ENCODE results near the gene KIF6.

DNA sequence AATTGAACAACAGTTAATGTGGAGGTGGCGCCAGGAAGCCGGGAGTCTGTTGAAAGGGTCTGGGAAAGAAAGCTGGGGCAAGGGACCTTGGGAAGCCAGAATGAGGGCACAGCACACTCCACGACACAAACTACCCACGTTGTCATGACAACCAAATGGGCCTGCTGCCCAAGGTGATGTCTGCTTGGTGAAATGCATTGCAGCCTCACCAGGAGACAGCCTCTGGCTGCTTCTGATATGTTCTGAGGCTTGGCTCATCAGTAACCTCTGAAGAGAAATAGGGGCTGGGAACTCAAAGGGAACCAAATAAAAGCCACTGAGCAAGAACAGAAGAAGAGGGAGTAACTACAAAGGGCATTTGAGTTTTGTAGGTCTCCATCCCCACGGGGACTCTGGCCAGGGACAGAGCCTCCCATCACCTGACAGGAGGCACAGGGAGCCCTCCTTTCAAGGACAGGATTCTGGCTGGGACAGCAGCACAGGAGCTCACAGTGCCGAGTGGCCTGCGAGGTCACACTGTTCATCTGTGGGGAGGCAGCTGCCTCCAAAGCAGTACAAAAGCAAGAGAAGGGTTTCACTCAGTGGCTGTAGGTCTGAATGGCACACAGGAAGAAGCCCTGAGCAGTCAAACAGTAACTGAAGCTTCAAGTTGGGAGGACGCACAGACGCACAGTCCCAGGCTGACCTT is 358.1 kb downstream of the KIF6 start:
- no peak for TF ChIP-seq EZH2 (IDR thresholded peaks at IDR 0.05; ENCODE audit: insufficient read depth, low read length)
- TF ChIP-seq, protein P1, sequence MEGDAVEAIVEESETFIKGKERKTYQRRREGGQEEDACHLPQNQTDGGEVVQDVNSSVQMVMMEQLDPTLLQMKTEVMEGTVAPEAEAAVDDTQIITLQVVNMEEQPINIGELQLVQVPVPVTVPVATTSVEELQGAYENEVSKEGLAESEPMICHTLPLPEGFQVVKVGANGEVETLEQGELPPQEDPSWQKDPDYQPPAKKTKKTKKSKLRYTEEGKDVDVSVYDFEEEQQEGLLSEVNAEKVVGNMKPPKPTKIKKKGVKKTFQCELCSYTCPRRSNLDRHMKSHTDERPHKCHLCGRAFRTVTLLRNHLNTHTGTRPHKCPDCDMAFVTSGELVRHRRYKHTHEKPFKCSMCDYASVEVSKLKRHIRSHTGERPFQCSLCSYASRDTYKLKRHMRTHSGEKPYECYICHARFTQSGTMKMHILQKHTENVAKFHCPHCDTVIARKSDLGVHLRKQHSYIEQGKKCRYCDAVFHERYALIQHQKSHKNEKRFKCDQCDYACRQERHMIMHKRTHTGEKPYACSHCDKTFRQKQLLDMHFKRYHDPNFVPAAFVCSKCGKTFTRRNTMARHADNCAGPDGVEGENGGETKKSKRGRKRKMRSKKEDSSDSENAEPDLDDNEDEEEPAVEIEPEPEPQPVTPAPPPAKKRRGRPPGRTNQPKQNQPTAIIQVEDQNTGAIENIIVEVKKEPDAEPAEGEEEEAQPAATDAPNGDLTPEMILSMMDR (IDR thresholded peaks at IDR 0.05; ENCODE audit: insufficient read depth, low read depth, low read length), result no peak
